SK-N-MC (cell line): ENCODE measurements around the gene MYO5B.

Experiments
- EZH2 ChIP-seq: fragments of 200-600 bp; sonication (generic); IDR thresholded peaks from one replicate; pipeline ENCODE4 v1.6.1; 2017; ENCODE audit warnings: antibody characterized with exemption
- FOXP2 ChIP-seq: optimal IDR thresholded peaks from 2 replicates; pipeline ENCODE3; 2011; ENCODE audit warnings: mild to moderate bottlenecking, moderate library complexity; ENCODE audit not compliant: insufficient read depth; ENCODE audit errors: extremely low read length, control extremely low read depth
- POLR2AphosphoS5 ChIP-seq: IDR thresholded peaks from 2 replicates; pipeline ENCODE4 v1.6.1; 2012; ENCODE audit warnings: mild to moderate bottlenecking, low read depth, low read length, borderline replicate concordance

- TF ChIP-seq POLR2AphosphoS5 = no peak
- no peak for TF ChIP-seq EZH2
- TF ChIP-seq FOXP2 = no peak
Measured at GRCh38 chr18:49955263-49955662, 239.7 kb downstream of the MYO5B start.
